Measurements from ENCODE around the gene ARHGAP25. TPM values are rescaled to one million over a fixed set of nuclear protein-coding genes. Genes with fewer than 3 reads are reported as not detected.

Gene ARHGAP25
- total RNA-seq, 1 donor from 2014 or later = 4.6 TPM

DNA sequence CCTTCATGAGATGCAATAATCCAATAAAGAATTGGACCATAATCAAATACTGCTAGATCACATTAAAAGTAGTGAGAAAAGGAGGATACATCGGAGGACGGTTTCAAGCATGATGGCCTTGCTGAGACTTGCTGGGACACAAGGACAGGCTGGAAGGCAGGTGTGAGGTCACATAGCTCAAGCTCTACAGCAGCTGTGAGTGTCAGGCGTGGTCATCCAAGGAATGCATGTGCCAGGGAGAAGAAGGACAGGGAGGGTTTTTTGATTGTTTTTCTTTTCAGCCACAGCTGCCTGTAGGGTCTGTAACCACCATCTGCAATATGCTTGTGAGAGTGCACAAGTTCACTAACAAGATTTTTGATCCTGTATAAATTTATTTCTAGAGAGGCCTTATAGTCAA, 79.0 kb downstream of the ARHGAP25 start:
- no peak for DNase-seq (ENCODE audit: low spot score)
- TF ChIP-seq, protein P1, sequence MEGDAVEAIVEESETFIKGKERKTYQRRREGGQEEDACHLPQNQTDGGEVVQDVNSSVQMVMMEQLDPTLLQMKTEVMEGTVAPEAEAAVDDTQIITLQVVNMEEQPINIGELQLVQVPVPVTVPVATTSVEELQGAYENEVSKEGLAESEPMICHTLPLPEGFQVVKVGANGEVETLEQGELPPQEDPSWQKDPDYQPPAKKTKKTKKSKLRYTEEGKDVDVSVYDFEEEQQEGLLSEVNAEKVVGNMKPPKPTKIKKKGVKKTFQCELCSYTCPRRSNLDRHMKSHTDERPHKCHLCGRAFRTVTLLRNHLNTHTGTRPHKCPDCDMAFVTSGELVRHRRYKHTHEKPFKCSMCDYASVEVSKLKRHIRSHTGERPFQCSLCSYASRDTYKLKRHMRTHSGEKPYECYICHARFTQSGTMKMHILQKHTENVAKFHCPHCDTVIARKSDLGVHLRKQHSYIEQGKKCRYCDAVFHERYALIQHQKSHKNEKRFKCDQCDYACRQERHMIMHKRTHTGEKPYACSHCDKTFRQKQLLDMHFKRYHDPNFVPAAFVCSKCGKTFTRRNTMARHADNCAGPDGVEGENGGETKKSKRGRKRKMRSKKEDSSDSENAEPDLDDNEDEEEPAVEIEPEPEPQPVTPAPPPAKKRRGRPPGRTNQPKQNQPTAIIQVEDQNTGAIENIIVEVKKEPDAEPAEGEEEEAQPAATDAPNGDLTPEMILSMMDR (IDR thresholded peaks at IDR 0.05; ENCODE audit: unreplicated experiment) = no peak
- H3K27ac Mint-ChIP-seq (ENCODE audit: unreplicated experiment) = no peak overlapping the region
- H3K36me3 Mint-ChIP-seq (ENCODE audit: low read depth, unreplicated experiment) = peaks cover 7% of the 10 kb centered on the region
- H3K9me3 Mint-ChIP-seq (ENCODE audit: unreplicated experiment) = no peaks in the 10 kb centered on the region
- H3K4me3 Mint-ChIP-seq (ENCODE audit: unreplicated experiment) = no peak overlapping the region
- H3K4me1 Mint-ChIP-seq (ENCODE audit: unreplicated experiment) = peaks cover 10% of the 10 kb centered on the region
- H3K27me3 Mint-ChIP-seq (ENCODE audit: unreplicated experiment) = no peaks in the 10 kb centered on the region

DNA sequence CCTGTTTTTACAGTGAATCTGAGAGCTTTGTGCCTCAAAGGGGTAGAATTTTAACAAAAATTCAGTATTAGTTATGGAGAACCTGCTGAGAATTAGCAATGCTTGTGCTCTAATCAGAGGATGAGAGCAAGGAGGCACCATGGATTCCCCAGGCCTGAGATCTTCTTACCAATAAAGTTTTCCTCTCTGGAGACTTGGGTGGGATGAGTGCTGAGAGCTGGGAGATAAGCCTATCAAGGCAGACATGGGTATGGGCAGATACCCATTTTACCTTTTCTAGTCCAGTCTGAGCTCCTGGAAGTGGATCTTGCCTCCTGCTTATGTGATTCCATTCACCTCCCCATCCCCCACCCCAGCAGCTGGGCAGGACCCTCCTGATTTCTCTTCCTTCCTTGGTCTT, 82.7 kb downstream of the ARHGAP25 start:
- no peak for DNase-seq (ENCODE audit: low spot score)
- Mint-ChIP-seq H3K9me3 (ENCODE audit: unreplicated experiment) (no peaks in the 10 kb centered on the region), H3K4me1 (ENCODE audit: unreplicated experiment) (peaks cover 10% of the 10 kb centered on the region), H3K27ac (ENCODE audit: unreplicated experiment) (no peak overlapping the region), H3K27me3 (ENCODE audit: unreplicated experiment) (peaks cover 3% of the 10 kb centered on the region), H3K36me3 (ENCODE audit: low read depth, unreplicated experiment) (peaks cover 7% of the 10 kb centered on the region), H3K4me3 (ENCODE audit: unreplicated experiment) (no peak overlapping the region)
- TF ChIP-seq, protein P1 (IDR thresholded peaks at IDR 0.05; ENCODE audit: unreplicated experiment) = no peak

DNA sequence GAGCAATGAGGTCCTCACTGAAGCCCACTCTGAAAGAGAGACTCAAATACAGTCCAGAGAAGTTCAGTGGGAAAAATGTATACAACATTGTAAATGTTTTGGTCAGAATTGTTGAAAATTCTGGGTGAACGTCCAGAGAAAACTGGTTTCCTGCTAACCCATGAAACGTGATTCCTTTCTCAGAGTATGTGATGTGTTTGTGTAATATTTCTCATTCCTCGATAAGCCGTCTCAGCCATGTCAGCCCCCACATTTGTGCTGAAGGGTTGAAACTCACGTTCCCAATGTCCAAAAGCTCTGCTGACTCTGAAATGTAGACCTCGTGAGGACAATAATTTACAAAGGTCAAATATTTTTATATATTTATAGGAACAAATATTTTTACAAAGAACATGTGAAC, 84.9 kb downstream of the ARHGAP25 start:
- Mint-ChIP-seq H3K27ac (ENCODE audit: unreplicated experiment) (no peak overlapping the region), H3K4me3 (ENCODE audit: unreplicated experiment) (no peak overlapping the region), H3K9me3 (ENCODE audit: unreplicated experiment) (no peaks in the 10 kb centered on the region), H3K27me3 (ENCODE audit: unreplicated experiment) (peaks cover 3% of the 10 kb centered on the region), H3K4me1 (ENCODE audit: unreplicated experiment) (peaks cover 15% of the 10 kb centered on the region), H3K36me3 (ENCODE audit: low read depth, unreplicated experiment) (peaks cover 7% of the 10 kb centered on the region)
- no peak for DNase-seq (ENCODE audit: low spot score)
- TF ChIP-seq, protein P1 (IDR thresholded peaks at IDR 0.05; ENCODE audit: unreplicated experiment) = no peak

DNA sequence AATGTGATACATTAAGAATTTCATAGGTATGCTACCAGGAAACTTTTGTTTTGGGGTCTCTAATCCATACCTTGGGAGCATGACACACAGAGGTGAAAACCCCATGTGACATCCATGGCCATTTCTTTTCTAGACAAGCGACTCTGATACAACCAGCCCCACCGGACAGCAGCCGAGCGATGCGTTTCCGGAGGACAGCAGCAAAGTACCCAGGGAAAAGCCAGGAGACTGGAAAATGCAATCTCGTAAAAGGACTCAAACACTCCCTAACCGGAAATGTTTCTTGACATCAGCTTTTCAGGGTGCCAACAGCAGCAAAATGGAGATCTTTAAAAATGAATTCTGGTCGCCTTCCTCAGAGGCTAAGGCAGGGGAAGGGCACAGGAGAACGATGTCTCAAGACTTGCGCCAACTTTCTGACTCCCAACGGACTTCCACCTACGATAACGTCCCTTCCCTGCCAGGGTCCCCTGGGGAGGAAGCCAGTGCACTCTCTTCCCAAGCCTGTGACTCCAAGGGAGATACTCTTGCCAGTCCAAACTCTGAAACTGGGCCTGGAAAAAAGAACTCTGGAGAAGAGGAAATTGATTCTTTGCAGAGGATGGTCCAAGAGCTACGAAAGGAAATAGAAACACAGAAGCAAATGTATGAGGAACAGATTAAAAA, 87.7 kb downstream of the ARHGAP25 start:
- peaks cover 11% of the 10 kb centered on the region for H3K4me1 Mint-ChIP-seq (ENCODE audit: unreplicated experiment)
- no peak for DNase-seq (ENCODE audit: low spot score)
- TF ChIP-seq, protein P1 (IDR thresholded peaks at IDR 0.05; ENCODE audit: unreplicated experiment) = no peak
- no peak overlapping the region for H3K4me3 Mint-ChIP-seq (ENCODE audit: unreplicated experiment)
- H3K36me3 Mint-ChIP-seq (ENCODE audit: low read depth, unreplicated experiment) = peaks cover 4% of the 10 kb centered on the region
- H3K27me3 Mint-ChIP-seq (ENCODE audit: unreplicated experiment) = peaks cover 5% of the 10 kb centered on the region
- no peak overlapping the region for H3K27ac Mint-ChIP-seq (ENCODE audit: unreplicated experiment)
- H3K9me3 Mint-ChIP-seq (ENCODE audit: unreplicated experiment) = no peaks in the 10 kb centered on the region

DNA sequence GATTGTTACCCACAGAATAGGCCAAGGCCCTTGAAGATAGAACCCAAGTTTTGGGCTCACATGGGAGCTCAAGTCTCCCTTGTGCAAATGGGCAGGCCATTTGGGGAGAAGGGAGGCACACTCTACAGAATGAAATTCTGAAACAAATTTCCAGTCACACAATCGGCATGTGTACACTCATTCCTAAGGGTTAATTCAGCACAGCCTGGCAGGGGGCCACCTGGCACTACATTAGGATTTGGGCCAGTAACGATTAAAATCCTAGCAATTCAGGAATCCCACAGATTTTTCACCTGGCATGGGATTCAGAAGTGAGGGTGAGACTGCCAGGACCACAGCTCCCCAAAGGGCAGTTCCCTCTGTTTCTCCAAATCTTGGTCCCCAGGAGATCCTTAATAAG, 90.2 kb downstream of the ARHGAP25 start:
- Mint-ChIP-seq H3K9me3 (ENCODE audit: unreplicated experiment) (no peaks in the 10 kb centered on the region), H3K27me3 (ENCODE audit: unreplicated experiment) (peaks cover 2% of the 10 kb centered on the region), H3K4me3 (ENCODE audit: unreplicated experiment) (no peak overlapping the region), H3K4me1 (ENCODE audit: unreplicated experiment) (peaks cover 12% of the 10 kb centered on the region), H3K27ac (ENCODE audit: unreplicated experiment) (no peak overlapping the region), H3K36me3 (ENCODE audit: low read depth, unreplicated experiment) (no peaks in the 10 kb centered on the region)
- TF ChIP-seq, protein P1 (IDR thresholded peaks at IDR 0.05; ENCODE audit: unreplicated experiment) = no peak
- DNase-seq (ENCODE audit: low spot score) = no peak
